ENCODE results near the gene PAN2. TPM values are rescaled to one million over a fixed set of nuclear protein-coding genes. Genes with fewer than 3 reads are reported as not detected.
"Not testable (repeated sequence)": the region's sequence is repeated elsewhere in the genome, so short reads cannot be mapped to it uniquely, and the experiment has no call there.

The PAN2 gene
- total and polyA plus RNA-seq, 4 donors, result 22.4 to 68.2 (median 52.2) TPM

GRCh38 chr12:56351325-56351724, 17.5 kb upstream of the PAN2 start:
- H3K36me3 ChIP-seq (ENCODE audit: control insufficient read depth in 4 of 4, insufficient read depth in 4 of 4, low read length in 4 of 4), result peaks cover 34 to 71% (median 58%) of the 10 kb centered on the region in 4 donors
- no peaks in the 10 kb centered on the region for H3K4me1 ChIP-seq (ENCODE audit: control insufficient read depth in 5 of 5, insufficient read depth in 5 of 5, low read length in 5 of 5)
- TF ChIP-seq CTCF (IDR thresholded peaks at IDR 0.05; ENCODE audit: control extremely low read depth, extremely low read depth), result no peak
- H3K9ac ChIP-seq (ENCODE audit: insufficient read depth in 1 of 2, low read length in 2 of 2), result no peak overlapping the region
- H3K4me3 ChIP-seq, result no peak overlapping the region
- H3K9me3 ChIP-seq (ENCODE audit: control insufficient read depth in 4 of 4, insufficient read depth in 3 of 4, low read length in 3 of 4), result no peaks in the 10 kb centered on the region
- ATAC-seq (ENCODE audit: insufficient read depth, low FRiP score), result no peak
- DNase-seq, result no peak
- H3K27me3 ChIP-seq (ENCODE audit: control insufficient read depth in 3 of 3, insufficient read depth in 3 of 3, low read length in 2 of 3), result no peaks in the 10 kb centered on the region
- H3K27ac ChIP-seq (ENCODE audit: low read depth in 1 of 2, low read length in 1 of 2), result no peak overlapping the region
- 96 to 100% methylated on average over 2 of the region's 2 CpGs for WGBS, 2 donors

- Histone ChIP-seq H3K9me3 (ENCODE audit: control insufficient read depth in 4 of 4, insufficient read depth in 3 of 4, low read length in 3 of 4) (no peaks in the 10 kb centered on the region), H3K27me3 (ENCODE audit: control insufficient read depth in 3 of 3, insufficient read depth in 3 of 3, low read length in 2 of 3) (no peaks in the 10 kb centered on the region), H3K36me3 (ENCODE audit: control insufficient read depth in 4 of 4, insufficient read depth in 4 of 4, low read length in 4 of 4) (peaks cover 40 to 71% (median 57%) of the 10 kb centered on the region in 4 donors), H3K4me3 (no peak overlapping the region), H3K4me1 (ENCODE audit: control insufficient read depth in 5 of 5, insufficient read depth in 5 of 5, low read length in 5 of 5) (no peaks in the 10 kb centered on the region), H3K27ac (ENCODE audit: low read depth in 1 of 2, low read length in 1 of 2) (no peak overlapping the region), H3K9ac (ENCODE audit: insufficient read depth in 1 of 2, low read length in 2 of 2) (no peak overlapping the region)
- no peak for TF ChIP-seq CTCF (IDR thresholded peaks at IDR 0.05; ENCODE audit: control extremely low read depth, extremely low read depth)
- no peak for ATAC-seq (ENCODE audit: insufficient read depth, low FRiP score)
- 91 to 98% methylated on average over 2 of the region's 2 CpGs for whole genome bisulfite sequencing, 2 donors
- DNase-seq, result no peak
These were observed 16.9 kb upstream of the PAN2 start for GRCh38 chr12:56350662-56351061.

- Histone ChIP-seq H3K36me3 (ENCODE audit: control insufficient read depth in 4 of 4, insufficient read depth in 4 of 4, low read length in 4 of 4) (peaks cover 30 to 60% (median 48%) of the 10 kb centered on the region in 4 donors), H3K9me3 (ENCODE audit: control insufficient read depth in 4 of 4, insufficient read depth in 3 of 4, low read length in 3 of 4) (no peaks in the 10 kb centered on the region), H3K27ac (ENCODE audit: low read depth in 1 of 2, low read length in 1 of 2) (no peak overlapping the region), H3K4me1 (ENCODE audit: control insufficient read depth in 5 of 5, insufficient read depth in 5 of 5, low read length in 5 of 5) (no peaks in the 10 kb centered on the region), H3K27me3 (ENCODE audit: control insufficient read depth in 3 of 3, insufficient read depth in 3 of 3, low read length in 2 of 3) (no peaks in the 10 kb centered on the region), H3K4me3 (no peak overlapping the region), H3K9ac (ENCODE audit: insufficient read depth in 1 of 2, low read length in 2 of 2) (no peak overlapping the region)
- WGBS, 2 donors, result 95 to 98% methylated on average over 5 of the region's 5 CpGs
- no peak for DNase-seq
- no peak for TF ChIP-seq CTCF (IDR thresholded peaks at IDR 0.05; ENCODE audit: control extremely low read depth, extremely low read depth)
- ATAC-seq (ENCODE audit: insufficient read depth, low FRiP score), result no peak
These were observed 15.0 kb upstream of the PAN2 start for GRCh38 chr12:56348776-56349175.

- not testable (repeated sequence) for H3K9ac ChIP-seq (ENCODE audit: insufficient read depth in 1 of 2, low read length in 2 of 2); H3K9me3 ChIP-seq (ENCODE audit: control insufficient read depth in 4 of 4, insufficient read depth in 3 of 4, low read length in 3 of 4); H3K27me3 ChIP-seq (ENCODE audit: control insufficient read depth in 3 of 3, insufficient read depth in 3 of 3, low read length in 2 of 3); H3K4me1 ChIP-seq (ENCODE audit: control insufficient read depth in 5 of 5, insufficient read depth in 5 of 5, low read length in 5 of 5); DNase-seq; H3K4me3 ChIP-seq; H3K27ac ChIP-seq (ENCODE audit: low read depth in 1 of 2, low read length in 1 of 2); ATAC-seq (ENCODE audit: insufficient read depth, low FRiP score)
- peaks cover 33 to 63% (median 53%) of the 10 kb centered on the region in 4 donors for H3K36me3 ChIP-seq (ENCODE audit: control insufficient read depth in 4 of 4, insufficient read depth in 4 of 4, low read length in 4 of 4)
- 95 to 97% methylated on average over 9 of the region's 9 CpGs for WGBS, 2 donors
These were observed 13.5 kb upstream of the PAN2 start for GRCh38 chr12:56347255-56347654.
